ENCODE measurements around the gene SYT7. TPM values are rescaled to one million over a fixed set of nuclear protein-coding genes. Genes with fewer than 3 reads are reported as not detected.

The SYT7 gene
- total RNA-seq, 3 donors from 2014 or later (not counting 1 experiment from before 2014, with no cell fraction given): 0.07 TPM; not detected in 2

- no peak for DNase-seq
- no peak overlapping the region for H3K4me3 ChIP-seq (ENCODE audit: low read length)
- no peak overlapping the region for H3K27ac Mint-ChIP-seq
- H3K36me3 ChIP-seq (ENCODE audit: control insufficient read depth, insufficient read depth, low read length): no peaks in the 10 kb centered on the region
- 47% methylated on average over 13 of the region's 13 CpGs for WGBS (ENCODE audit: insufficient coverage)
- TF ChIP-seq CTCF (IDR thresholded peaks at IDR 0.05): no peak
- no peaks in the 10 kb centered on the region for H3K4me1 ChIP-seq (ENCODE audit: control insufficient read depth, insufficient read depth, low read length)
- intact Hi-C loops (cut with micrococcal nuclease): no loop called here
- no peaks in the 10 kb centered on the region for H3K9me3 Mint-ChIP-seq
- H3K27me3 ChIP-seq (ENCODE audit: control insufficient read depth, insufficient read depth, low read length): peaks cover 9% of the 10 kb centered on the region
- no peaks in the 10 kb centered on the region for H3K9me3 ChIP-seq (ENCODE audit: control insufficient read depth, insufficient read depth, low read length)
- no peak overlapping the region for H3K4me3 Mint-ChIP-seq
- H3K36me3 Mint-ChIP-seq: no peaks in the 10 kb centered on the region
- ATAC-seq: no peak
- peaks cover 42 to 49% of the 10 kb centered on the region in 2 donors for H3K27me3 Mint-ChIP-seq (ENCODE audit: low read depth in 2 of 2)
- no peaks in the 10 kb centered on the region for H3K4me1 Mint-ChIP-seq
- no peak overlapping the region for H3K27ac ChIP-seq (ENCODE audit: low read length)
Measured at GRCh38 chr11:61554172-61554988, 26.5 kb downstream of the SYT7 start.

DNA sequence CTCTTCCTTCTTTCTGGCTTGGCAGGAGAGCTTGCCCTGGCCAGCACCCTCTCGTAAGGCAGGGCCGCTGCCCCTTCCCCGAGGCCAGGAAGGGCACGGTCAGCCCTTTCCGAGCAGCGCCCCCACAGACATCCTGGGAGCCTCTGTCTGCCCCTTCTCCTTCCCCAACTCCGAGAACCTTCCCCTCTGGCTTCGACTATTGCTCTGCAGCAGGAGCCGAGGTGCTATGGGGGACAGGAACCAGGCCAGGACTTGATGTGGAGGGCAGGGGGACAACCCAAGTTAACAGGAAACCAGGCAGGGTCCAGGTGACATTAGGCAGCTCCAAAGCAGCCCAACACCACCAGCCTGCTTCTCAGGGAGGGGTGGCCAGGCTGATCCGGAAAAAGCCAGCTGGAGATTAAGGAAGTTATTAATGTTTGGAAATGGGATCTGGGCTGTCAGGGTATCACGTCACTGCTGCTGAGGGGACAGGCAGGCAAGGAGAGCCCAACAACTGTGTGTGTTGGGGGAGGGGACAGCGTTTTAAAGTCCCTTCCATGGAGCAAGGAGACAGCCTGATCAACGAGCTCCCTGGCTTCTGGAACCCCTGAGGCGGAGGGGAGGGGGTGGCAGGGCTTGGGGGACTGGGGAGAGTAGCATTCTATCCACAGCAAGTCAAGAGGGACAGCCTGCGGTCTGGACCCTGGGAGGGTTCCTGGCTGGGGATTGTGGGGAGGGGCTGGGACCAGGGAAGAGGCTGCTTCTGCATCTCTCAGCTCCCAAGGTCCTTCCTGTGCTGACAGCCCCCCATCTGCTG lies 27.3 kb downstream of the SYT7 start:
- Mint-ChIP-seq H3K4me3 (no peak overlapping the region), H3K4me1 (no peaks in the 10 kb centered on the region), H3K27ac (no peak overlapping the region), H3K36me3 (no peaks in the 10 kb centered on the region), H3K9me3 (no peaks in the 10 kb centered on the region), H3K27me3 (ENCODE audit: low read depth in 2 of 2) (peaks cover 39 to 42% of the 10 kb centered on the region in 2 donors)
- no peaks in the 10 kb centered on the region for H3K9me3 ChIP-seq (ENCODE audit: control insufficient read depth, insufficient read depth, low read length)
- H3K4me1 ChIP-seq (ENCODE audit: control insufficient read depth, insufficient read depth, low read length): no peaks in the 10 kb centered on the region
- no peak overlapping the region for H3K4me3 ChIP-seq (ENCODE audit: low read length)
- H3K36me3 ChIP-seq (ENCODE audit: control insufficient read depth, insufficient read depth, low read length): no peaks in the 10 kb centered on the region
- no peak overlapping the region for H3K27ac ChIP-seq (ENCODE audit: low read length)
- DNase-seq: no peak
- peaks cover 9% of the 10 kb centered on the region for H3K27me3 ChIP-seq (ENCODE audit: control insufficient read depth, insufficient read depth, low read length)
- WGBS (ENCODE audit: insufficient coverage): 40% methylated on average over 15 of the region's 15 CpGs
- ATAC-seq: no peak
- intact Hi-C loops (cut with micrococcal nuclease): no loop called here
- no peak for TF ChIP-seq CTCF (IDR thresholded peaks at IDR 0.05)

DNA sequence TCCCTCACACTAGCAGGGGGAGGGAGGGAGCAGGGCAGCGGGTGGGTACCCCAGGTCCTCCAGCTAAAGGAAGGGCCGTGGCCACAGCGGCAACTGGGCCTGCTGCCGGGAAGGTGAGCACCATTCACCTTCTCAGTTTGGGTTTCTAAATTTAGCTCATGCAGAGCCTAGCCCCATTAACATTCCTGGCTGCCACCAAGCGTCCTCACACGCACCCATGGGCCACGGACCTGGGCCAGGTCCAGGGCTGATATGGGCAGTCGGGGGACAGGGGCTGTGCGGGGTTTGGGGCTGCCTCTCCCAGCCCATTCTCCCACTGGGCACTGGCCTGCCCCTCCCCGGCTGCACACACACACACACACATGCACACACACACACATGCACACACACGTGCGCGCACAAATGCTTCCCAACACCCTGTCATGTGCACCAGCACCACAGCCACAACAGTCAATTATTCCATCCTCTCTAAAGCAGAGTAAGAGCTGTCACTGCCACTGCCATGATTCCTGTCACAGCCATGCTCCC lies 28.7 kb downstream of the SYT7 start:
- DNase-seq (no peak), ATAC-seq (no peak)
- Mint-ChIP-seq H3K4me3 (no peak overlapping the region), H3K4me1 (no peaks in the 10 kb centered on the region), H3K27ac (no peak overlapping the region), H3K27me3 (ENCODE audit: low read depth in 2 of 2) (peaks cover 33 to 36% of the 10 kb centered on the region in 2 donors), H3K36me3 (no peaks in the 10 kb centered on the region), H3K9me3 (no peaks in the 10 kb centered on the region)
- TF ChIP-seq CTCF (IDR thresholded peaks at IDR 0.05): no peak
- Histone ChIP-seq H3K27me3 (ENCODE audit: control insufficient read depth, insufficient read depth, low read length) (peaks cover 9% of the 10 kb centered on the region), H3K4me1 (ENCODE audit: control insufficient read depth, insufficient read depth, low read length) (no peaks in the 10 kb centered on the region), H3K36me3 (ENCODE audit: control insufficient read depth, insufficient read depth, low read length) (no peaks in the 10 kb centered on the region), H3K27ac (ENCODE audit: low read length) (no peak overlapping the region), H3K9me3 (ENCODE audit: control insufficient read depth, insufficient read depth, low read length) (no peaks in the 10 kb centered on the region), H3K4me3 (ENCODE audit: low read length) (no peak overlapping the region)
- intact Hi-C loops (cut with micrococcal nuclease): no loop called here
- WGBS (ENCODE audit: insufficient coverage): 73% methylated on average over 13 of the region's 13 CpGs

Data from natural killer cell (primary cell).